Measurements from ENCODE around the gene SLC5A2. TPM values are rescaled to one million over a fixed set of nuclear protein-coding genes. Genes with fewer than 3 reads are reported as not detected.

SLC5A2 gene
- total and polyA plus RNA-seq, 2 donors from 2014 or later: 4.8 to 208 TPM

- Histone ChIP-seq H3K36me3 (ENCODE audit: control insufficient read depth in 2 of 3, insufficient read depth in 3 of 3, low read length in 3 of 3) (peaks cover 0 to 4% (median 4%) of the 10 kb centered on the region in 3 donors), H3K27ac (ENCODE audit: low read depth in 2 of 2, low read length in 2 of 2) (peak overlapping the region in 1 of 2 donors; percentile 56), H3K4me1 (ENCODE audit: control insufficient read depth in 2 of 3, insufficient read depth in 2 of 3, low read depth in 1 of 3, low read length in 3 of 3) (peaks cover 0 to 15% (median 0%) of the 10 kb centered on the region in 3 donors), H3K4me3 (ENCODE audit: low read length in 3 of 3) (peak overlapping the region; percentile 34 to 71 (median 60)), H3K9ac (ENCODE audit: low read length in 3 of 3) (peak overlapping the region in 1 of 3 donors; percentile 61), H3K9me3 (ENCODE audit: control insufficient read depth in 2 of 3, insufficient read depth in 1 of 3, low read length in 3 of 3) (no peaks in the 10 kb centered on the region), H3K27me3 (ENCODE audit: control insufficient read depth, insufficient read depth, low read length) (no peaks in the 10 kb centered on the region)
- intact Hi-C loops (cut with DNase I): no loop called here
- FAIRE-seq: no peak
- DNase-seq: peak in 2 of 5 donors; percentile 30 to 85
- no peak for TF ChIP-seq CTCF (IDR thresholded peaks at IDR 0.05; ENCODE audit: borderline replicate concordance, extremely low read depth, insufficient read depth)
Observed at GRCh38 chr16:31487071-31487719, 4.3 kb downstream of the SLC5A2 start.

- Histone ChIP-seq H3K27me3 (ENCODE audit: control insufficient read depth, insufficient read depth, low read length) (no peaks in the 10 kb centered on the region), H3K4me3 (ENCODE audit: low read length in 3 of 3) (peak overlapping the region; percentile 34 to 71 (median 60)), H3K36me3 (ENCODE audit: control insufficient read depth in 2 of 3, insufficient read depth in 3 of 3, low read length in 3 of 3) (peaks cover 0 to 9% (median 4%) of the 10 kb centered on the region in 3 donors), H3K4me1 (ENCODE audit: control insufficient read depth in 2 of 3, insufficient read depth in 2 of 3, low read depth in 1 of 3, low read length in 3 of 3) (peaks cover 0 to 15% (median 0%) of the 10 kb centered on the region in 3 donors), H3K9me3 (ENCODE audit: control insufficient read depth in 2 of 3, insufficient read depth in 1 of 3, low read length in 3 of 3) (no peaks in the 10 kb centered on the region), H3K27ac (ENCODE audit: low read depth in 2 of 2, low read length in 2 of 2) (no peak overlapping the region), H3K9ac (ENCODE audit: low read length in 3 of 3) (peak overlapping the region in 2 of 3 donors; percentile 25 to 61)
- DNase-seq (peak; percentile 75 to 88 (median 86)), FAIRE-seq (no peak)
- intact Hi-C loops (cut with DNase I): no loop called here
- TF ChIP-seq CTCF (IDR thresholded peaks at IDR 0.05; ENCODE audit: borderline replicate concordance, extremely low read depth, insufficient read depth): no peak
Observed at GRCh38 chr16:31487720-31488467, 5.0 kb downstream of the SLC5A2 start.

GRCh38 chr16:31488468-31489297 lies 5.8 kb downstream of the SLC5A2 start:
- Histone ChIP-seq H3K27me3 (ENCODE audit: control insufficient read depth, insufficient read depth, low read length) (no peaks in the 10 kb centered on the region), H3K4me3 (ENCODE audit: low read length in 3 of 3) (peak overlapping the region in 2 of 3 donors; percentile 60 to 71), H3K27ac (ENCODE audit: low read depth in 2 of 2, low read length in 2 of 2) (no peak overlapping the region), H3K4me1 (ENCODE audit: control insufficient read depth in 2 of 3, insufficient read depth in 2 of 3, low read depth in 1 of 3, low read length in 3 of 3) (peaks cover 0 to 15% (median 0%) of the 10 kb centered on the region in 3 donors), H3K9ac (ENCODE audit: low read length in 3 of 3) (no peak overlapping the region), H3K9me3 (ENCODE audit: control insufficient read depth in 2 of 3, insufficient read depth in 1 of 3, low read length in 3 of 3) (no peaks in the 10 kb centered on the region), H3K36me3 (ENCODE audit: control insufficient read depth in 2 of 3, insufficient read depth in 3 of 3, low read length in 3 of 3) (peaks cover 0 to 17% (median 4%) of the 10 kb centered on the region in 3 donors)
- DNase-seq: peak; percentile 25 to 83 (median 59)
- no peak for TF ChIP-seq CTCF (IDR thresholded peaks at IDR 0.05; ENCODE audit: borderline replicate concordance, extremely low read depth, insufficient read depth)
- FAIRE-seq: no peak
- intact Hi-C loops (cut with DNase I): no loop called here
